Retinal pigment epithelial cell (primary cell): ENCODE data around the gene FARSA.
"Not testable (repeated sequence)": the region's sequence is repeated elsewhere in the genome, so short reads cannot be mapped to it uniquely, and the experiment has no call there.

Experiments used
- DNase-seq: peaks from one replicate; pipeline ENCODE4 v3.0.0-alpha.2; 2010; ENCODE audit warnings: low read depth
- H3K4me3 ChIP-seq: 2 replicates; pipeline ENCODE4 v1.5.1; 2011; ENCODE audit warnings: mild to moderate bottlenecking, low read length, control low read depth, moderate library complexity
- TF ChIP-seq, protein P1 (sequence below): conservative IDR thresholded peaks from 2 replicates; pipeline ENCODE4 v1.5.1; 2011; ENCODE audit warnings: low read depth, low read length, control low read depth, inconsistent platforms

Gene FARSA

DNA sequence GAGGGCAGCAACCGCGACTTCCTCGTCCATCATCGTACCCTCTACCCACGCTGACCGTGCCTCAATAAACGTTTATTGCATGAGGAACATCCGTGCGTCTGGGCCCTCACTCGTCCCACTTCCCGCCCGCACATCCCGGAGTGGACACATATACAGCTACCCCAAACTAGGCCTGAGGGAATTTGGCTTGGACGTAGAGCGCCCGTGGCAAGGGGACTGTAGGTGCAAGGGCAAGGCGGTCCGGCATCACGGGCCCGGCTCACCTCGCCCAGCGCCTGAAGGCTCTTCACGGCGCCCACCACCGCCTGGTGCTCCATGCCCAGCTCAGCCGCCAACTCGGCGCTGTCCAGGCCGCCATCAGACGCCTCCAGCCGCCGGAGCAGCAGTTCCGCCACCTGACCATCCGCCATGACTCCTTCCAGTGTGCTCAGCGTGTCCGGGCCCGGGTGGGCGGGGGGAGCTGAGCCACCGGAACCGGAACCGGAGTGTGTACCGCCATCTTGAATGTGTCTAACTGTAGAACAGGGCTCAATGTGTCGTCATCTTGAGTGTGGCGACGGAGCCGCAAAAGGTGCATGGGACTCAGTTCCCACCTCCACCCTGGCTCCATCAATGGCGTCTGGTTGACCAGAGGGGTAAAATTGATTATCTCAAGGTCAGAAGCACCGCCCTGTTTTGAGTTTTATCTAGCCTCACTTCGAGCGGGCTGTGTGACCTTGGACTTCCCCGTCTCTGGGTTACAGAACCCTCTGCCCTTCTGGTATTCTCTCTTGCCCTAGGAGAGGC lies at the start of gene FARSA:
Gene FARSA (minus strand): TSS at position 425 of the 786 bp plus-strand sequence. CDS start 15 bp downstream, at position 410.
- peak within 1 kb of the TSS; percentile 98 for H3K4me3 ChIP-seq
- TF ChIP-seq, protein P1, sequence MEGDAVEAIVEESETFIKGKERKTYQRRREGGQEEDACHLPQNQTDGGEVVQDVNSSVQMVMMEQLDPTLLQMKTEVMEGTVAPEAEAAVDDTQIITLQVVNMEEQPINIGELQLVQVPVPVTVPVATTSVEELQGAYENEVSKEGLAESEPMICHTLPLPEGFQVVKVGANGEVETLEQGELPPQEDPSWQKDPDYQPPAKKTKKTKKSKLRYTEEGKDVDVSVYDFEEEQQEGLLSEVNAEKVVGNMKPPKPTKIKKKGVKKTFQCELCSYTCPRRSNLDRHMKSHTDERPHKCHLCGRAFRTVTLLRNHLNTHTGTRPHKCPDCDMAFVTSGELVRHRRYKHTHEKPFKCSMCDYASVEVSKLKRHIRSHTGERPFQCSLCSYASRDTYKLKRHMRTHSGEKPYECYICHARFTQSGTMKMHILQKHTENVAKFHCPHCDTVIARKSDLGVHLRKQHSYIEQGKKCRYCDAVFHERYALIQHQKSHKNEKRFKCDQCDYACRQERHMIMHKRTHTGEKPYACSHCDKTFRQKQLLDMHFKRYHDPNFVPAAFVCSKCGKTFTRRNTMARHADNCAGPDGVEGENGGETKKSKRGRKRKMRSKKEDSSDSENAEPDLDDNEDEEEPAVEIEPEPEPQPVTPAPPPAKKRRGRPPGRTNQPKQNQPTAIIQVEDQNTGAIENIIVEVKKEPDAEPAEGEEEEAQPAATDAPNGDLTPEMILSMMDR = no peak
- peak; percentile 59 for DNase-seq

DNA sequence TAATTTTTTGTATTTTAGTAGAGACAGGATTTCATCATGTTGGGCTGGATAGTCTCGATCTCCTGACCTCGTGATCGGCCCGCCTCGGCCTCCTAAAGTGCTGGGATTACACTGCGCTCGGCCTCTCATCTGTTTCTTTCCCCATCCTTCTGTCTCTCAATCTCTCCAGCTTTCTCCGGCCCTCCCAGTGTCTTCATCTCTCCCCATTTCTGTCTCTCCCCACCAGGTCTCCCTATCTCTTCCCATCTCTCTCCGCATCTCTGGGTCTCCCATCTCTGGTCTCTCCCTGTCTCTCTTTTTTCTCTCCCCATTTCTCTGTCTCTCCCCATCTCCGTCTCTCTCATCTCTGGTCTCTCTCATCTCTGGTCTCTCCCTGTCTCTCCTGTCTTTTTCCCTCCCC lies 49.6 kb upstream of the FARSA start:
- DNase-seq = no peak
- peak overlapping the region; percentile 35 for H3K4me3 ChIP-seq
- TF ChIP-seq, protein P1 = no peak

GRCh38 chr19:12982648-12983047 lies 49.1 kb upstream of the FARSA start:
- TF ChIP-seq, protein P1 = no peak
- no peak for DNase-seq
- no peak overlapping the region for H3K4me3 ChIP-seq

- DNase-seq = no peak
- no peak overlapping the region for H3K4me3 ChIP-seq
- TF ChIP-seq, protein P1 = no peak
These were observed 46.5 kb upstream of the FARSA start for GRCh38 chr19:12979974-12980373.

DNA sequence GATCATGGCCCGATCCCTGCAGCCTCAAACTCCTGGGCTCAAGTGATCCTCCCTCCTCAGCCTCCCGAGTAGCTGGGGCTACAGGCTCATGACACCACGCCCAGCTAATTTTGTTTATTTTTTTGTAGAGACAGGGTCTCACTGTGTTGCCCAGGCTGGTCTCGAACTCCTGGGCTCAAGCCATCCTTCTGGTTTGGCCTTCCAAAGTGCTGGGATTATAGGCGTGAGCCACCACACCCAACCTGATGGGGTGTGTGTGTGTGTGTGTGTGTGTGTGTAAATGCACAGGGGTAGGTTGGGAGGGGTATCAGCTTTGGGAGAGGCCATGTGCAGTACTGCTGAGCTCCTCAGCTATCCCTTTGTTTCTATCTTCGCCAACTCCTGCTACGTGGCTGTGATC lies 42.6 kb upstream of the FARSA start:
- DNase-seq, H3K4me3 ChIP-seq: not testable (repeated sequence)

GRCh38 chr19:12975221-12975741 lies 41.8 kb upstream of the FARSA start:
- TF ChIP-seq, protein P1 = no peak
- no peak for DNase-seq
- H3K4me3 ChIP-seq = no peak overlapping the region

GRCh38 chr19:12974301-12975220 lies 41.0 kb upstream of the FARSA start:
- H3K4me3 ChIP-seq = no peak overlapping the region
- TF ChIP-seq, protein P1 = no peak
- no peak for DNase-seq
